ENCODE data around the gene HHIPL1. TPM values are rescaled to one million over a fixed set of nuclear protein-coding genes. Genes with fewer than 3 reads are reported as not detected.

Gene HHIPL1
- total RNA-seq, 1 donor from 2014 or later, result 2.5 TPM

DNA sequence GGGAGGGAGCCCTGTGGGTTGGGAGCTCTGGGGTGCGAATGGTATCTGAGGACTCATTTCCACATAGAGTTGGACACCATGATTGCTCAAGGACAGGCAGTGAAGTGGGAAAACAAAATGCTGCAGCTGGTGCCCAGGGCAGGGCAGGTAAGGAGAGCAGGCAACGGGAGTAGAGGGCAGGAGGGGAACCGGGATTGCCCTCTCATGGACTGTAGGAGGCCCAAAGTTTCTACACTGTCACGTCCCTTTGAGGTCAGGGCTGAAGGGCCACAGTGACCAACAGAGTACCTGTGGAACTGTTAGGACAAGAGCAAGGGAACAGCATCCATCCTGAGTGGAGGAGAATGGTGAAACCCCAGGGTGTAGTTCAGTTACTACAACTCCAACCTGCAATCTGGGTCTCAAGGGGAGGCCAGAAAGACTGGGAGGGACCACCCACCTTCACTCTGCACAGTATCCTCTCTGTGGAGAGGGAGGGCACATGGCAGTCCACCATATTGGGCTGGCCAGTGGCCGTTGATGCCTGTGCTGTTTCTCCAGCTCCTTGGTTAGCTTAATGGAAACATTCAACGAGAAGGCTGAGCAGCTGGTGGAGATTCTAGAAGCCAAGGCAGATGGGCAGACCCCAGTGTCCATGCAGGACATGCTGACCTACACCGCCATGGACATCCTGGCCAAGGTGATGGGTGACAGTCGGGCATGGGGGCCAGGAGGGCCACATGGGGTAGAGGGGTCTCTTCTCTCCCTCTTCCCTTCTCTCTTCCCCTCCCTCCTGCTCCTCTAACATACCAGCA is 61.4 kb downstream of the HHIPL1 start:
- peaks cover 12% of the 10 kb centered on the region for H3K9me3 Mint-ChIP-seq
- peaks cover 27% of the 10 kb centered on the region for H3K36me3 Mint-ChIP-seq (ENCODE audit: low read depth)
- no peaks in the 10 kb centered on the region for H3K27me3 Mint-ChIP-seq (ENCODE audit: low read depth)
- no peak overlapping the region for H3K4me3 Mint-ChIP-seq
- TF ChIP-seq, protein P1, sequence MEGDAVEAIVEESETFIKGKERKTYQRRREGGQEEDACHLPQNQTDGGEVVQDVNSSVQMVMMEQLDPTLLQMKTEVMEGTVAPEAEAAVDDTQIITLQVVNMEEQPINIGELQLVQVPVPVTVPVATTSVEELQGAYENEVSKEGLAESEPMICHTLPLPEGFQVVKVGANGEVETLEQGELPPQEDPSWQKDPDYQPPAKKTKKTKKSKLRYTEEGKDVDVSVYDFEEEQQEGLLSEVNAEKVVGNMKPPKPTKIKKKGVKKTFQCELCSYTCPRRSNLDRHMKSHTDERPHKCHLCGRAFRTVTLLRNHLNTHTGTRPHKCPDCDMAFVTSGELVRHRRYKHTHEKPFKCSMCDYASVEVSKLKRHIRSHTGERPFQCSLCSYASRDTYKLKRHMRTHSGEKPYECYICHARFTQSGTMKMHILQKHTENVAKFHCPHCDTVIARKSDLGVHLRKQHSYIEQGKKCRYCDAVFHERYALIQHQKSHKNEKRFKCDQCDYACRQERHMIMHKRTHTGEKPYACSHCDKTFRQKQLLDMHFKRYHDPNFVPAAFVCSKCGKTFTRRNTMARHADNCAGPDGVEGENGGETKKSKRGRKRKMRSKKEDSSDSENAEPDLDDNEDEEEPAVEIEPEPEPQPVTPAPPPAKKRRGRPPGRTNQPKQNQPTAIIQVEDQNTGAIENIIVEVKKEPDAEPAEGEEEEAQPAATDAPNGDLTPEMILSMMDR (conservative IDR thresholded peaks at IDR 0.05), result no peak
- no peaks in the 10 kb centered on the region for H3K4me1 Mint-ChIP-seq
- no peak for DNase-seq (ENCODE audit: low read depth, low spot score)
- H3K27ac Mint-ChIP-seq (ENCODE audit: unreplicated experiment), result no peak overlapping the region

DNA sequence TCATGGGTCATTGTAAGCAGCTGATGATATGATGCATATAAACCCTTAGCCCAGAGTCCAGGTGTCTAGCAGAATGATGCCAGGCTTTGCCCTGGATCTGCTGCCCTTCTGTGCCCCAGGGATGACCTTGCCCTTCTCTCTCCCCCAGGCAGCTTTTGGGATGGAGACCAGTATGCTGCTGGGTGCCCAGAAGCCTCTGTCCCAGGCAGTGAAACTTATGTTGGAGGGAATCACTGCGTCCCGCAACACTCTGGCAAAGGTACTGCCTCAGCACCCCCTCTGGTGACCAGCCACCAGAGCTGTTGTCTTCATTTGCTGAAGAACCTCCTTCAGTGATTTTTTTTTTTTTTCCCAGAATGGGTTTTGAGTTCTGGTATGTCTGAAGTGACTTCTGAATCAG is 62.5 kb downstream of the HHIPL1 start:
- H3K27me3 Mint-ChIP-seq (ENCODE audit: low read depth), result no peaks in the 10 kb centered on the region
- TF ChIP-seq, protein P1 (conservative IDR thresholded peaks at IDR 0.05), result no peak
- no peak for DNase-seq (ENCODE audit: low read depth, low spot score)
- no peak overlapping the region for H3K27ac Mint-ChIP-seq (ENCODE audit: unreplicated experiment)
- H3K4me3 Mint-ChIP-seq, result no peak overlapping the region
- no peaks in the 10 kb centered on the region for H3K4me1 Mint-ChIP-seq
- H3K9me3 Mint-ChIP-seq, result peaks cover 15% of the 10 kb centered on the region
- H3K36me3 Mint-ChIP-seq (ENCODE audit: low read depth), result peaks cover 25% of the 10 kb centered on the region

DNA sequence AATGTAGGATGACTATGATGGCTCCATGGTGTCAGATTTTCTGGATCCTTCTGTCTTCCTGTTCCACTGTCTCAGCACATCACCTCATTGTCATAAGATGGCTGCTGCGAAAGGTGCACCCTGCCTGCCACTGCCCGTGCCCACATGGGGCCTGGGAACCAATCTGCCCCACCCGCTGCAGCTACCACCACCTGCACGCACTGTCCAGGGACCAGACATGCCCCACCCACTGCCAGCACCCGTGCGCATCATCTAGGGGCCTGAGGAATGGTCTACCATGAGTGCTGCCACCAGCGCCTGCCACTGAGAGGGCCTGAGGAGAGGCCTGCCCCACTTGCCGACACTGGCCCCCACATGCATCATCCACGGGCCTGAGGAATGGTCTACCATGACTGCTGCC is 63.0 kb downstream of the HHIPL1 start:
- TF ChIP-seq, protein P1 (conservative IDR thresholded peaks at IDR 0.05), result no peak
- no peaks in the 10 kb centered on the region for H3K4me1 Mint-ChIP-seq
- no peak overlapping the region for H3K27ac Mint-ChIP-seq (ENCODE audit: unreplicated experiment)
- peaks cover 23% of the 10 kb centered on the region for H3K36me3 Mint-ChIP-seq (ENCODE audit: low read depth)
- DNase-seq (ENCODE audit: low read depth, low spot score), result no peak
- peaks cover 18% of the 10 kb centered on the region for H3K9me3 Mint-ChIP-seq
- H3K27me3 Mint-ChIP-seq (ENCODE audit: low read depth), result peaks cover 4% of the 10 kb centered on the region
- no peak overlapping the region for H3K4me3 Mint-ChIP-seq

DNA sequence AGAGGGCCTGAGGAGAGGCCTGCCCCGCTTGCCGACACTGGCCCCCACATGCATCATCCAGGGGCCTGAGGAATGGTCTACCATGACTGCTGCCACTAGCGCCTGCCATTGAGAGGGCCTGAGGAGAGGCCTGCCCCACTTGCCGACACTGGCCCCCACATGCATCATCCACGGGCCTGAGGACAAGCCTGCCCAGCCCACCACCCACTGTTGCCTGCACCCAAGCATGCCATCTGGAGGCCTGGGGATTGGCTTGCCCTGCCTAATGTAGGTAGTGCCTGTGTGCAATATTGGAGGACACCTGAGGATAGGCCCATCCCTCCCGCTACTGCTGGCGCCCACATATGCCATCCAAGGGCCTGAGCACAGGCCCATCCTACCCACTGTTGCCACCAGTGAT is 63.5 kb downstream of the HHIPL1 start:
- Mint-ChIP-seq H3K27ac (ENCODE audit: unreplicated experiment) (no peak overlapping the region), H3K4me1 (no peaks in the 10 kb centered on the region), H3K27me3 (ENCODE audit: low read depth) (peaks cover 5% of the 10 kb centered on the region), H3K36me3 (ENCODE audit: low read depth) (peaks cover 18% of the 10 kb centered on the region), H3K9me3 (peaks cover 13% of the 10 kb centered on the region), H3K4me3 (no peak overlapping the region)
- no peak for DNase-seq (ENCODE audit: low read depth, low spot score)
- TF ChIP-seq, protein P1 (conservative IDR thresholded peaks at IDR 0.05), result no peak

DNA sequence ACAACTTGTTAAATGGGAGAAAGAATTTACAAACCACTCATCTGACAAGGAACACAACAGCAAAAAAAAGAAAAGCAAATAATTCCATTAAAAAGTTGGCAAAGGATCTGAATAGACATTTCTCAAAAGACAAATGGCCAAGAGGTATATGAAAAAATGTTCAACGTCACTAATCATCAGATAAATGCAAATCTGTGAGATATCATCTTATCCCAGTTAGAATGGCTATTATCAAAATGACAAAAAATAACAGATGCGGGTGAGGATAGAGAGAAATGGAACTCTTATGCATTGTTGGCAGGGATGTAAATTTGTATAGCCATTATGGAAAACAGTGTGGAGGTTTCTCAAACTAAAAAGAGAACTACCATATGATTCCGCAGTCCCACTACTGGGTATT is 69.0 kb downstream of the HHIPL1 start:
- Mint-ChIP-seq H3K27me3 (ENCODE audit: low read depth) (peaks cover 7% of the 10 kb centered on the region), H3K4me3 (no peak overlapping the region), H3K9me3 (peaks cover 10% of the 10 kb centered on the region), H3K4me1 (no peaks in the 10 kb centered on the region), H3K27ac (ENCODE audit: unreplicated experiment) (no peak overlapping the region), H3K36me3 (ENCODE audit: low read depth) (peaks cover 3% of the 10 kb centered on the region)
- TF ChIP-seq, protein P1 (conservative IDR thresholded peaks at IDR 0.05), result no peak
- DNase-seq (ENCODE audit: low read depth, low spot score), result no peak
